GM12878 (cell line): ENCODE measurements around the gene POFUT1. TPM values are rescaled to one million over a fixed set of nuclear protein-coding genes. Genes with fewer than 3 reads are reported as not detected.

ENCODE experiments used
- ATAC-seq: fragments of 200-7000 bp; cut with Tn5 transposase; 3 replicates; pipeline ENCODE4 v1.9.1; 2020; ENCODE audit warnings: mild to moderate bottlenecking, moderate library complexity
- BruUV-seq: library from RNA; stranded (reverse); fragments of 400-500 nt; replicated peaks from 2 replicates; lab custom pipeline; 2021; lab: Mats Ljungman, UMichigan
- CTCF ChIA-PET: fragments of 300-600 bp; sonication (Branson Sonifier 250); formaldehyde crosslinking; extraction: SDS; loops from one replicate; lab custom pipeline; 2021; ENCODE audit warnings: inconsistent platforms; lab: Yijun Ruan, JAX
- POLR2A ChIA-PET: fragments of 350-600 bp; formaldehyde crosslinking; extraction: SDS; loops from one replicate; lab custom pipeline; 2021; ENCODE audit warnings: inconsistent platforms; lab: Charles Lee
- RAD21 ChIA-PET: fragments of 300-600 bp; sonication (Branson Sonifier 250); formaldehyde crosslinking; loops from one replicate; lab custom pipeline; 2023; ENCODE audit warnings: antibody characterized with exemption; ENCODE audit not compliant: unreplicated experiment; lab: Charles Lee
- SMC1A ChIA-PET: fragments of 300-600 bp; sonication (Branson Sonifier 250); formaldehyde crosslinking; loops from one replicate; lab custom pipeline; 2023; ENCODE audit not compliant: unreplicated experiment, uncharacterized antibody; lab: Charles Lee
- DNase-seq: peaks from one replicate; pipeline ENCODE4 v3.0.0-alpha.2; 2011; ENCODE audit warnings: low read depth, low spot score
- FAIRE-seq: peaks from 3 replicates; lab custom pipeline; 2011; peaks lifted over from hg19 to GRCh38; lab: Jason Lieb, UNC
- H2AFZ ChIP-seq: 2 replicates; pipeline ENCODE4 v1.6.0; 2011; ENCODE audit warnings: low read depth, low read length, control low read depth; ENCODE audit not compliant: control insufficient read depth
- H3K27ac ChIP-seq: 2 replicates; pipeline ENCODE4 v1.5.1; 2011; ENCODE audit warnings: control low read depth; ENCODE audit not compliant: control insufficient read depth, insufficient read depth
- H3K27me3 ChIP-seq, 2 experiments: replicated peaks in 1 of 2; 2 replicates each; pipeline versions ENCODE4 v1.6.0 to v1.6.1; 2011; ENCODE audit warnings: low read length in 1 of 2; ENCODE audit not compliant: control insufficient read depth in 2 of 2, insufficient read depth in 2 of 2
- H3K36me3 ChIP-seq, 2 experiments: 2 replicates each; pipeline ENCODE4 v1.5.1; 2011; ENCODE audit warnings: low read length in 1 of 2; ENCODE audit not compliant: control insufficient read depth in 2 of 2, insufficient read depth in 2 of 2
- H3K4me1 ChIP-seq: 2 replicates; pipeline ENCODE4 v1.6.1; 2011; ENCODE audit warnings: mild to moderate bottlenecking, low read length, moderate library complexity, mixed read lengths; ENCODE audit not compliant: control insufficient read depth, insufficient read depth
- H3K4me2 ChIP-seq: 2 replicates; pipeline ENCODE4 v1.6.0; 2011; ENCODE audit warnings: control low read depth; ENCODE audit not compliant: control insufficient read depth, insufficient read depth
- H3K4me3 ChIP-seq: fragments of 200-600 bp; sonication (generic); 2 replicates; pipeline ENCODE4 v1.5.1; 2016
- H3K79me2 ChIP-seq: 2 replicates; pipeline ENCODE4 v1.6.0; 2011; ENCODE audit warnings: low read length; ENCODE audit not compliant: control insufficient read depth, insufficient read depth
- H3K9ac ChIP-seq: 2 replicates; pipeline ENCODE4 v1.8.0; 2011; ENCODE audit warnings: low read length, control low read depth, mixed read lengths; ENCODE audit not compliant: control insufficient read depth, insufficient read depth
- H3K9me3 ChIP-seq: replicated peaks from 3 replicates; pipeline ENCODE4 v1.5.1; 2011; ENCODE audit warnings: mild to moderate bottlenecking, low read length; ENCODE audit not compliant: control insufficient read depth, insufficient read depth
- H4K20me1 ChIP-seq: 2 replicates; pipeline ENCODE4 v1.6.0; 2011; ENCODE audit not compliant: control insufficient read depth, insufficient read depth
- HDAC2 ChIP-seq: fragments of 200-600 bp; sonication (generic); IDR thresholded peaks from 2 replicates; pipeline ENCODE4 v1.6.1; 2017
- RB1 ChIP-seq: fragments of 450-650 bp; formaldehyde crosslinking; IDR thresholded peaks from 2 replicates; pipeline ENCODE4 v1.6.1; 2017; ENCODE audit warnings: mild to moderate bottlenecking, borderline replicate concordance
- RFX5 ChIP-seq: IDR thresholded peaks from 2 replicates; pipeline ENCODE4 v1.6.1; 2011; ENCODE audit warnings: low read depth, low read length, improper control_type of control experiment
- TBL1XR1 ChIP-seq: IDR thresholded peaks from 2 replicates; pipeline ENCODE4 v1.6.1; 2012; ENCODE audit warnings: low read depth, low read length, improper control_type of control experiment
- ZBED1 ChIP-seq: IDR thresholded peaks from 2 replicates; pipeline ENCODE4 v1.6.1; 2016; ENCODE audit warnings: borderline replicate concordance
- WGBS: methylation state at CpG from one replicate; pipeline ENCODE4 v1.1.6; 2016; ENCODE audit warnings: low lambda C conversion rate; ENCODE audit not compliant: insufficient replicate concordance, insufficient coverage; ENCODE audit errors: missing lambda C conversion rate; 5-methylcytosine and 5-hydroxymethylcytosine counted together
- in situ Hi-C: fragments of 300-500 bp; cut with MboI; formaldehyde crosslinking; loops from 9 replicates; pipeline ENCODE4 v1.14.3; 2018; ENCODE audit warnings: mixed read lengths
- intact Hi-C: fragments of 100-400 bp; cut with micrococcal nuclease; formaldehyde crosslinking; loops from one replicate; pipeline ENCODE4 v1.14.2; 2022; ENCODE audit not compliant: unreplicated experiment
- polyA plus RNA-seq, 11 experiments: library from polyadenylated mRNA; depleted of rRNA in 4 of 11; unstranded in 6 of 11; stranded (reverse) in 5 of 11; fragments of >200 nt; fragmentation: Nextera tagmentation in 4 of 11; fragmentation: Illumina TruSeq in 1 of 11; extraction: Ambion mirVana in 4 of 11; extraction: Trizol in 1 of 11; gene quantifications; 1 replicate in 1 of 11; 2 replicates in 10 of 11; pipeline versions ENCODE4 v1.2.1 to v1.2.3, GENCODE V29; 2011 to 2016; ENCODE audit warnings: inconsistent platforms in 2 of 11, missing spikeins in 2 of 11, low read depth in 1 of 11
- total RNA-seq, 4 experiments: library from RNA; depleted of rRNA in 3 of 4; stranded (reverse); fragments of >200 nt in 3 of 4; fragmentation: Illumina TruSeq in 1 of 4; extraction: Trizol in 1 of 4; gene quantifications; 2 replicates each; pipeline versions ENCODE4 v1.2.1 to v1.2.3, GENCODE V29; 2013 to 2021
- TF ChIP-seq, protein P1 (sequence below): fragments of 450-650 bp; IDR thresholded peaks from 2 replicates; pipeline ENCODE4 v1.6.1; 2017; ENCODE audit warnings: mild to moderate bottlenecking, moderate library complexity
- TF ChIP-seq, protein P2 (sequence below): fragments of 450-650 bp; formaldehyde crosslinking; IDR thresholded peaks from 2 replicates; pipeline ENCODE4 v1.4.0; 2020; ENCODE audit warnings: mild to moderate bottlenecking, moderate library complexity
- TF ChIP-seq, protein P3 (sequence below): fragments of 450-650 bp; formaldehyde crosslinking; IDR thresholded peaks from 2 replicates; pipeline ENCODE4 v1.4.0; 2022; ENCODE audit warnings: mild to moderate bottlenecking, moderate library complexity
- TF ChIP-seq, protein P4 (sequence below): fragments of 450-650 bp; IDR thresholded peaks from 2 replicates; pipeline ENCODE4 v1.6.1; 2016; ENCODE audit warnings: mild to moderate bottlenecking, moderate library complexity, borderline replicate concordance

Gene POFUT1
- total and polyA plus RNA-seq, 10 of the 15 experiments (the other 5 are each of a cell fraction or from before 2014, with no cell fraction given): 2.6 to 33.4 (median 23.1) TPM

DNA sequence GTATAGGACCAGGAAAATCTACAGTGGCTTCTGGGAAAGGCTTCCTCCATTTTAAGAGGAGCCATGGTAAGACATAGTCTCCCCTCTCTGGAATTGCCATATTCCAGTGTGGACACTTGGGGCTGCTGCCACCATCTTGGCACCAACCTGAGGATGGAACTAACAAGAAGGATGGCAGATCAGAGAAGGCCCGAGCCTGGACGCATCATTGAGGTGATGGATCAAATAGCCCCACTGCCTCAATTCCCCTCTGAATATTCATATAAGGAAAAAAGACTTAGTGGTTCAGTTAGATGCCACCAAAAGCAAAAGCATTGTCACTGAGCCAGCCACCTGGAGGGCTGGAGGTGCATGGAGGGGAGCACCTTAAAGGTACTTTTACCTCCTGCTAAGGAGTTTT is 26.1 kb upstream of the POFUT1 start:
- FAIRE-seq: no peak
- H3K4me2 ChIP-seq: no peak overlapping the region
- in situ Hi-C loops (no loop called here), intact Hi-C loops (no loop called here)
- TF ChIP-seq, protein P1, sequence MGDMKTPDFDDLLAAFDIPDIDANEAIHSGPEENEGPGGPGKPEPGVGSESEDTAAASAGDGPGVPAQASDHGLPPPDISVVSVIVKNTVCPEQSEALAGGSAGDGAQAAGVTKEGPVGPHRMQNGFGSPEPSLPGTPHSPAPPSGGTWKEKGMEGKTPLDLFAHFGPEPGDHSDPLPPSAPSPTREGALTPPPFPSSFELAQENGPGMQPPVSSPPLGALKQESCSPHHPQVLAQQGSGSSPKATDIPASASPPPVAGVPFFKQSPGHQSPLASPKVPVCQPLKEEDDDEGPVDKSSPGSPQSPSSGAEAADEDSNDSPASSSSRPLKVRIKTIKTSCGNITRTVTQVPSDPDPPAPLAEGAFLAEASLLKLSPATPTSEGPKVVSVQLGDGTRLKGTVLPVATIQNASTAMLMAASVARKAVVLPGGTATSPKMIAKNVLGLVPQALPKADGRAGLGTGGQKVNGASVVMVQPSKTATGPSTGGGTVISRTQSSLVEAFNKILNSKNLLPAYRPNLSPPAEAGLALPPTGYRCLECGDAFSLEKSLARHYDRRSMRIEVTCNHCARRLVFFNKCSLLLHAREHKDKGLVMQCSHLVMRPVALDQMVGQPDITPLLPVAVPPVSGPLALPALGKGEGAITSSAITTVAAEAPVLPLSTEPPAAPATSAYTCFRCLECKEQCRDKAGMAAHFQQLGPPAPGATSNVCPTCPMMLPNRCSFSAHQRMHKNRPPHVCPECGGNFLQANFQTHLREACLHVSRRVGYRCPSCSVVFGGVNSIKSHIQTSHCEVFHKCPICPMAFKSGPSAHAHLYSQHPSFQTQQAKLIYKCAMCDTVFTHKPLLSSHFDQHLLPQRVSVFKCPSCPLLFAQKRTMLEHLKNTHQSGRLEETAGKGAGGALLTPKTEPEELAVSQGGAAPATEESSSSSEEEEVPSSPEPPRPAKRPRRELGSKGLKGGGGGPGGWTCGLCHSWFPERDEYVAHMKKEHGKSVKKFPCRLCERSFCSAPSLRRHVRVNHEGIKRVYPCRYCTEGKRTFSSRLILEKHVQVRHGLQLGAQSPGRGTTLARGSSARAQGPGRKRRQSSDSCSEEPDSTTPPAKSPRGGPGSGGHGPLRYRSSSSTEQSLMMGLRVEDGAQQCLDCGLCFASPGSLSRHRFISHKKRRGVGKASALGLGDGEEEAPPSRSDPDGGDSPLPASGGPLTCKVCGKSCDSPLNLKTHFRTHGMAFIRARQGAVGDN: no peak
- no peak for TF ChIP-seq ZBED1
- TF ChIP-seq TBL1XR1: no peak
- TF ChIP-seq, protein P2, sequence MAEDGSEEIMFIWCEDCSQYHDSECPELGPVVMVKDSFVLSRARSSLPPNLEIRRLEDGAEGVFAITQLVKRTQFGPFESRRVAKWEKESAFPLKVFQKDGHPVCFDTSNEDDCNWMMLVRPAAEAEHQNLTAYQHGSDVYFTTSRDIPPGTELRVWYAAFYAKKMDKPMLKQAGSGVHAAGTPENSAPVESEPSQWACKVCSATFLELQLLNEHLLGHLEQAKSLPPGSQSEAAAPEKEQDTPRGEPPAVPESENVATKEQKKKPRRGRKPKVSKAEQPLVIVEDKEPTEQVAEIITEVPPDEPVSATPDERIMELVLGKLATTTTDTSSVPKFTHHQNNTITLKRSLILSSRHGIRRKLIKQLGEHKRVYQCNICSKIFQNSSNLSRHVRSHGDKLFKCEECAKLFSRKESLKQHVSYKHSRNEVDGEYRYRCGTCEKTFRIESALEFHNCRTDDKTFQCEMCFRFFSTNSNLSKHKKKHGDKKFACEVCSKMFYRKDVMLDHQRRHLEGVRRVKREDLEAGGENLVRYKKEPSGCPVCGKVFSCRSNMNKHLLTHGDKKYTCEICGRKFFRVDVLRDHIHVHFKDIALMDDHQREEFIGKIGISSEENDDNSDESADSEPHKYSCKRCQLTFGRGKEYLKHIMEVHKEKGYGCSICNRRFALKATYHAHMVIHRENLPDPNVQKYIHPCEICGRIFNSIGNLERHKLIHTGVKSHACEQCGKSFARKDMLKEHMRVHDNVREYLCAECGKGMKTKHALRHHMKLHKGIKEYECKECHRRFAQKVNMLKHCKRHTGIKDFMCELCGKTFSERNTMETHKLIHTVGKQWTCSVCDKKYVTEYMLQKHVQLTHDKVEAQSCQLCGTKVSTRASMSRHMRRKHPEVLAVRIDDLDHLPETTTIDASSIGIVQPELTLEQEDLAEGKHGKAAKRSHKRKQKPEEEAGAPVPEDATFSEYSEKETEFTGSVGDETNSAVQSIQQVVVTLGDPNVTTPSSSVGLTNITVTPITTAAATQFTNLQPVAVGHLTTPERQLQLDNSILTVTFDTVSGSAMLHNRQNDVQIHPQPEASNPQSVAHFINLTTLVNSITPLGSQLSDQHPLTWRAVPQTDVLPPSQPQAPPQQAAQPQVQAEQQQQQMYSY (CRISPR knock-in tag): no peak
- TF ChIP-seq HDAC2: no peak
- no peak for TF ChIP-seq RB1
- TF ChIP-seq RFX5: no peak
- TF ChIP-seq, protein P3, sequence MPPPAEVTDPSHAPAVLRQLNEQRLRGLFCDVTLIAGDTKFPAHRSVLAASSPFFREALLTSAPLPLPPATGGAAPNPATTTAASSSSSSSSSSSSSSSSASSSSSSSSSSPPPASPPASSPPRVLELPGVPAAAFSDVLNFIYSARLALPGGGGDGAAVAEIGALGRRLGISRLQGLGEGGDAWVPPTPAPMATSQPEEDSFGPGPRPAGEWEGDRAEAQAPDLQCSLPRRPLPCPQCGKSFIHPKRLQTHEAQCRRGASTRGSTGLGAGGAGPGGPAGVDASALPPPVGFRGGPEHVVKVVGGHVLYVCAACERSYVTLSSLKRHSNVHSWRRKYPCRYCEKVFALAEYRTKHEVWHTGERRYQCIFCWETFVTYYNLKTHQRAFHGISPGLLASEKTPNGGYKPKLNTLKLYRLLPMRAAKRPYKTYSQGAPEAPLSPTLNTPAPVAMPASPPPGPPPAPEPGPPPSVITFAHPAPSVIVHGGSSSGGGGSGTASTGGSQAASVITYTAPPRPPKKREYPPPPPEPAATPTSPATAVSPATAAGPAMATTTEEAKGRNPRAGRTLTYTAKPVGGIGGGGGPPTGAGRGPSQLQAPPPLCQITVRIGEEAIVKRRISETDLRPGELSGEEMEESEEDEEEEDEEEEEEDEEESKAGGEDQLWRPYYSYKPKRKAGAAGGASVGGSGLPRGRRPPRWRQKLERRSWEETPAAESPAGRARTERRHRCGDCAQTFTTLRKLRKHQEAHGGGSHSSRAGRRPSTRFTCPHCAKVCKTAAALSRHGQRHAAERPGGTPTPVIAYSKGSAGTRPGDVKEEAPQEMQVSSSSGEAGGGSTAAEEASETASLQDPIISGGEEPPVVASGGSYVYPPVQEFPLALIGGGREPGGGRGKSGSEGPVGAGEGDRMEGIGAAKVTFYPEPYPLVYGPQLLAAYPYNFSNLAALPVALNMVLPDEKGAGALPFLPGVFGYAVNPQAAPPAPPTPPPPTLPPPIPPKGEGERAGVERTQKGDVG (CRISPR knock-in tag): no peak
- TF ChIP-seq, protein P4, sequence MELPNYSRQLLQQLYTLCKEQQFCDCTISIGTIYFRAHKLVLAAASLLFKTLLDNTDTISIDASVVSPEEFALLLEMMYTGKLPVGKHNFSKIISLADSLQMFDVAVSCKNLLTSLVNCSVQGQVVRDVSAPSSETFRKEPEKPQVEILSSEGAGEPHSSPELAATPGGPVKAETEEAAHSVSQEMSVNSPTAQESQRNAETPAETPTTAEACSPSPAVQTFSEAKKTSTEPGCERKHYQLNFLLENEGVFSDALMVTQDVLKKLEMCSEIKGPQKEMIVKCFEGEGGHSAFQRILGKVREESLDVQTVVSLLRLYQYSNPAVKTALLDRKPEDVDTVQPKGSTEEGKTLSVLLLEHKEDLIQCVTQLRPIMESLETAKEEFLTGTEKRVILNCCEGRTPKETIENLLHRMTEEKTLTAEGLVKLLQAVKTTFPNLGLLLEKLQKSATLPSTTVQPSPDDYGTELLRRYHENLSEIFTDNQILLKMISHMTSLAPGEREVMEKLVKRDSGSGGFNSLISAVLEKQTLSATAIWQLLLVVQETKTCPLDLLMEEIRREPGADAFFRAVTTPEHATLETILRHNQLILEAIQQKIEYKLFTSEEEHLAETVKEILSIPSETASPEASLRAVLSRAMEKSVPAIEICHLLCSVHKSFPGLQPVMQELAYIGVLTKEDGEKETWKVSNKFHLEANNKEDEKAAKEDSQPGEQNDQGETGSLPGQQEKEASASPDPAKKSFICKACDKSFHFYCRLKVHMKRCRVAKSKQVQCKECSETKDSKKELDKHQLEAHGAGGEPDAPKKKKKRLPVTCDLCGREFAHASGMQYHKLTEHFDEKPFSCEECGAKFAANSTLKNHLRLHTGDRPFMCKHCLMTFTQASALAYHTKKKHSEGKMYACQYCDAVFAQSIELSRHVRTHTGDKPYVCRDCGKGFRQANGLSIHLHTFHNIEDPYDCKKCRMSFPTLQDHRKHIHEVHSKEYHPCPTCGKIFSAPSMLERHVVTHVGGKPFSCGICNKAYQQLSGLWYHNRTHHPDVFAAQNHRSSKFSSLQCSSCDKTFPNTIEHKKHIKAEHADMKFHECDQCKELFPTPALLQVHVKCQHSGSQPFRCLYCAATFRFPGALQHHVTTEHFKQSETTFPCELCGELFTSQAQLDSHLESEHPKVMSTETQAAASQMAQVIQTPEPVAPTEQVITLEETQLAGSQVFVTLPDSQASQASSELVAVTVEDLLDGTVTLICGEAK: no peak
- H3K4me1 ChIP-seq: no peaks in the 10 kb centered on the region
- no peaks in the 10 kb centered on the region for H3K27me3 ChIP-seq
- ATAC-seq: no peak
- 61% methylated on average over 2 of the region's 2 CpGs for WGBS
- no peaks in the 10 kb centered on the region for H4K20me1 ChIP-seq
- H3K36me3 ChIP-seq: no peaks in the 10 kb centered on the region
- no peaks in the 10 kb centered on the region for H3K9me3 ChIP-seq
- ChIA-PET CTCF (interaction anchor here (0.9 kb wide), 1 partner anchor 47 kb away, joined by 3 read pairs; no protein-coding TSS in a partner anchor), POLR2A (no interaction called here), RAD21 (no interaction called here), SMC1A (no interaction called here)
- no peak for DNase-seq
- H3K27ac ChIP-seq: no peak overlapping the region
- H3K79me2 ChIP-seq: no peaks in the 10 kb centered on the region
- H3K4me3 ChIP-seq: no peak overlapping the region
- no TSS peak for BruUV-seq
- H2AFZ ChIP-seq: no peak overlapping the region
- H3K9ac ChIP-seq: no peak overlapping the region
